ENCODE results near the gene SCN5A.

- TF ChIP-seq POLR2A (IDR thresholded peaks at IDR 0.05) (no peak), POLR2AphosphoS5 (IDR thresholded peaks at IDR 0.05) (no peak)
Measured at GRCh38 chr3:38560996-38561717, 88.3 kb downstream of the SCN5A start.
